ENCODE results near the gene C5orf52. TPM values are rescaled to one million over a fixed set of nuclear protein-coding genes. Genes with fewer than 3 reads are reported as not detected.

C5orf52 gene
- total RNA-seq, 1 experiment from 2014 or later, result not detected

DNA sequence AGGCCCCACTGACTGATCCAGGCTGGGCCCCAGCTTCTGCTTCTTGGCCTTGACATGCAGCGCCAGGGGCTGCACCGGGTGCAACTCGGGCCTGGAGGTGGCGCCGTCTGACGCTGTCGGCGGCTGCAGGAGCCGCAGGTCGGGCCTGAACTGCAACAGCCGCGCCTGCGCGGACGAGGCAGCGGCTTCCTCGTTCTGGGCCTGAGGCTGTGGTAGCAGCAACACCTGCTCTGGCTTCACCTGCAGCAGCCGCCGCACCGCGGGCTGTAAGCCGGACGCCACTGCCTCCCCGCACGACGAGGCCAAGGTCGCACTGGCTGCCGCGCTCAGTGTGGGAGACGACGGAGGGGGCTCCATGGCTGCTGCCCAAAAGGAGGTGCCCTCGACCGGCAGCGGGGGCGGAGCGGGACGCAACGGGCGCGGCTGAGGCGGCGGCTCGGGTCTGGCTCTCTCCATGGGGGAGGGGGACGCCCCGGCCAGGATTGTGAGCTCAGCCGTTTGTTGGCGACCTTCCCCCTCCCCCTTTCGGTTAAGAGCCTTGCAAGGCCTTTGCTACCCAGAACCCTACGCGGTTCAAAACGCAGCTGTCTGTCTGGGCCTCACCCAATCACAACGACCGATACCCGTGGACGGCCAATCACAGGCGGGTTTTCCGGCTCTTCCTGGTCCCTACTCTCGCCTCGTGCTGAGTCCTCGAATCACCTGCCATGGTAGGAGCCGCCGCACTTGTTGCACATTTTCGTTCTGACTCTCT, 19.5 kb upstream of the C5orf52 start (continued):
- TF ChIP-seq GRHL2 (CRISPR knock-in tag; IDR thresholded peaks at IDR 0.05; ENCODE audit: insufficient replicate concordance, severe bottlenecking) (no peak), ATF6 (CRISPR knock-in tag; IDR thresholded peaks at IDR 0.05) (no peak), KAT7 (CRISPR knock-in tag; IDR thresholded peaks at IDR 0.05; ENCODE audit: borderline replicate concordance) (peak; percentile 94), FOXP1 (CRISPR knock-in tag; IDR thresholded peaks at IDR 0.05; ENCODE audit: borderline replicate concordance) (peak; percentile 99), FOXJ3 (CRISPR knock-in tag; IDR thresholded peaks at IDR 0.05; ENCODE audit: borderline replicate concordance) (no peak), ZNF317 (CRISPR knock-in tag; IDR thresholded peaks at IDR 0.05; ENCODE audit: borderline replicate concordance, low read depth) (peak; percentile 84), ZNF532 (CRISPR knock-in tag; IDR thresholded peaks at IDR 0.05; ENCODE audit: borderline replicate concordance) (no peak), MXD4 (CRISPR knock-in tag; IDR thresholded peaks at IDR 0.05; ENCODE audit: borderline replicate concordance) (no peak), PRDM15 (CRISPR knock-in tag; IDR thresholded peaks at IDR 0.05) (peak; percentile 72)
- TF ChIP-seq, protein P1, sequence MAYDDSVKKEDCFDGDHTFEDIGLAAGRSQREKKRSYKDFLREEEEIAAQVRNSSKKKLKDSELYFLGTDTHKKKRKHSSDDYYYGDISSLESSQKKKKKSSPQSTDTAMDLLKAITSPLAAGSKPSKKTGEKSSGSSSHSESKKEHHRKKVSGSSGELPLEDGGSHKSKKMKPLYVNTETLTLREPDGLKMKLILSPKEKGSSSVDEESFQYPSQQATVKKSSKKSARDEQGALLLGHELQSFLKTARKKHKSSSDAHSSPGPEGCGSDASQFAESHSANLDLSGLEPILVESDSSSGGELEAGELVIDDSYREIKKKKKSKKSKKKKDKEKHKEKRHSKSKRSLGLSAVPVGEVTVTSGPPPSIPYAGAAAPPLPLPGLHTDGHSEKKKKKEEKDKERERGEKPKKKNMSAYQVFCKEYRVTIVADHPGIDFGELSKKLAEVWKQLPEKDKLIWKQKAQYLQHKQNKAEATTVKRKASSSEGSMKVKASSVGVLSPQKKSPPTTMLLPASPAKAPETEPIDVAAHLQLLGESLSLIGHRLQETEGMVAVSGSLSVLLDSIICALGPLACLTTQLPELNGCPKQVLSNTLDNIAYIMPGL (CRISPR knock-in tag; IDR thresholded peaks at IDR 0.05), result peak; percentile 97
- TF ChIP-seq, protein P2, sequence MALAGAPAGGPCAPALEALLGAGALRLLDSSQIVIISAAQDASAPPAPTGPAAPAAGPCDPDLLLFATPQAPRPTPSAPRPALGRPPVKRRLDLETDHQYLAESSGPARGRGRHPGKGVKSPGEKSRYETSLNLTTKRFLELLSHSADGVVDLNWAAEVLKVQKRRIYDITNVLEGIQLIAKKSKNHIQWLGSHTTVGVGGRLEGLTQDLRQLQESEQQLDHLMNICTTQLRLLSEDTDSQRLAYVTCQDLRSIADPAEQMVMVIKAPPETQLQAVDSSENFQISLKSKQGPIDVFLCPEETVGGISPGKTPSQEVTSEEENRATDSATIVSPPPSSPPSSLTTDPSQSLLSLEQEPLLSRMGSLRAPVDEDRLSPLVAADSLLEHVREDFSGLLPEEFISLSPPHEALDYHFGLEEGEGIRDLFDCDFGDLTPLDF (CRISPR knock-in tag; IDR thresholded peaks at IDR 0.05), result peak; percentile 91
- TF ChIP-seq, protein P3, sequence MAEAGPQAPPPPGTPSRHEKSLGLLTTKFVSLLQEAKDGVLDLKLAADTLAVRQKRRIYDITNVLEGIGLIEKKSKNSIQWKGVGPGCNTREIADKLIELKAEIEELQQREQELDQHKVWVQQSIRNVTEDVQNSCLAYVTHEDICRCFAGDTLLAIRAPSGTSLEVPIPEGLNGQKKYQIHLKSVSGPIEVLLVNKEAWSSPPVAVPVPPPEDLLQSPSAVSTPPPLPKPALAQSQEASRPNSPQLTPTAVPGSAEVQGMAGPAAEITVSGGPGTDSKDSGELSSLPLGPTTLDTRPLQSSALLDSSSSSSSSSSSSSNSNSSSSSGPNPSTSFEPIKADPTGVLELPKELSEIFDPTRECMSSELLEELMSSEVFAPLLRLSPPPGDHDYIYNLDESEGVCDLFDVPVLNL (CRISPR knock-in tag; IDR thresholded peaks at IDR 0.05; ENCODE audit: borderline replicate concordance, low read depth), result 0 out of 2 replicates have a peak, but pooled peaks have one; percentile 82
- TF ChIP-seq, protein P4, sequence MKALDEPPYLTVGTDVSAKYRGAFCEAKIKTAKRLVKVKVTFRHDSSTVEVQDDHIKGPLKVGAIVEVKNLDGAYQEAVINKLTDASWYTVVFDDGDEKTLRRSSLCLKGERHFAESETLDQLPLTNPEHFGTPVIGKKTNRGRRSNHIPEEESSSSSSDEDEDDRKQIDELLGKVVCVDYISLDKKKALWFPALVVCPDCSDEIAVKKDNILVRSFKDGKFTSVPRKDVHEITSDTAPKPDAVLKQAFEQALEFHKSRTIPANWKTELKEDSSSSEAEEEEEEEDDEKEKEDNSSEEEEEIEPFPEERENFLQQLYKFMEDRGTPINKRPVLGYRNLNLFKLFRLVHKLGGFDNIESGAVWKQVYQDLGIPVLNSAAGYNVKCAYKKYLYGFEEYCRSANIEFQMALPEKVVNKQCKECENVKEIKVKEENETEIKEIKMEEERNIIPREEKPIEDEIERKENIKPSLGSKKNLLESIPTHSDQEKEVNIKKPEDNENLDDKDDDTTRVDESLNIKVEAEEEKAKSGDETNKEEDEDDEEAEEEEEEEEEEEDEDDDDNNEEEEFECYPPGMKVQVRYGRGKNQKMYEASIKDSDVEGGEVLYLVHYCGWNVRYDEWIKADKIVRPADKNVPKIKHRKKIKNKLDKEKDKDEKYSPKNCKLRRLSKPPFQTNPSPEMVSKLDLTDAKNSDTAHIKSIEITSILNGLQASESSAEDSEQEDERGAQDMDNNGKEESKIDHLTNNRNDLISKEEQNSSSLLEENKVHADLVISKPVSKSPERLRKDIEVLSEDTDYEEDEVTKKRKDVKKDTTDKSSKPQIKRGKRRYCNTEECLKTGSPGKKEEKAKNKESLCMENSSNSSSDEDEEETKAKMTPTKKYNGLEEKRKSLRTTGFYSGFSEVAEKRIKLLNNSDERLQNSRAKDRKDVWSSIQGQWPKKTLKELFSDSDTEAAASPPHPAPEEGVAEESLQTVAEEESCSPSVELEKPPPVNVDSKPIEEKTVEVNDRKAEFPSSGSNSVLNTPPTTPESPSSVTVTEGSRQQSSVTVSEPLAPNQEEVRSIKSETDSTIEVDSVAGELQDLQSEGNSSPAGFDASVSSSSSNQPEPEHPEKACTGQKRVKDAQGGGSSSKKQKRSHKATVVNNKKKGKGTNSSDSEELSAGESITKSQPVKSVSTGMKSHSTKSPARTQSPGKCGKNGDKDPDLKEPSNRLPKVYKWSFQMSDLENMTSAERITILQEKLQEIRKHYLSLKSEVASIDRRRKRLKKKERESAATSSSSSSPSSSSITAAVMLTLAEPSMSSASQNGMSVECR (CRISPR knock-in tag; IDR thresholded peaks at IDR 0.05; ENCODE audit: borderline replicate concordance), result peak; percentile 94; the same call in 1 of the 2 replicates
- TF ChIP-seq, protein P5, sequence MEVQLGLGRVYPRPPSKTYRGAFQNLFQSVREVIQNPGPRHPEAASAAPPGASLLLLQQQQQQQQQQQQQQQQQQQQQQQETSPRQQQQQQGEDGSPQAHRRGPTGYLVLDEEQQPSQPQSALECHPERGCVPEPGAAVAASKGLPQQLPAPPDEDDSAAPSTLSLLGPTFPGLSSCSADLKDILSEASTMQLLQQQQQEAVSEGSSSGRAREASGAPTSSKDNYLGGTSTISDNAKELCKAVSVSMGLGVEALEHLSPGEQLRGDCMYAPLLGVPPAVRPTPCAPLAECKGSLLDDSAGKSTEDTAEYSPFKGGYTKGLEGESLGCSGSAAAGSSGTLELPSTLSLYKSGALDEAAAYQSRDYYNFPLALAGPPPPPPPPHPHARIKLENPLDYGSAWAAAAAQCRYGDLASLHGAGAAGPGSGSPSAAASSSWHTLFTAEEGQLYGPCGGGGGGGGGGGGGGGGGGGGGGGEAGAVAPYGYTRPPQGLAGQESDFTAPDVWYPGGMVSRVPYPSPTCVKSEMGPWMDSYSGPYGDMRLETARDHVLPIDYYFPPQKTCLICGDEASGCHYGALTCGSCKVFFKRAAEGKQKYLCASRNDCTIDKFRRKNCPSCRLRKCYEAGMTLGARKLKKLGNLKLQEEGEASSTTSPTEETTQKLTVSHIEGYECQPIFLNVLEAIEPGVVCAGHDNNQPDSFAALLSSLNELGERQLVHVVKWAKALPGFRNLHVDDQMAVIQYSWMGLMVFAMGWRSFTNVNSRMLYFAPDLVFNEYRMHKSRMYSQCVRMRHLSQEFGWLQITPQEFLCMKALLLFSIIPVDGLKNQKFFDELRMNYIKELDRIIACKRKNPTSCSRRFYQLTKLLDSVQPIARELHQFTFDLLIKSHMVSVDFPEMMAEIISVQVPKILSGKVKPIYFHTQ (CRISPR knock-in tag; IDR thresholded peaks at IDR 0.05), result no peak

All from WTC11 (cell line).